SK-N-MC (cell line): Measurements from ENCODE around the gene TMEM214.

Experiments used
- EZH2 ChIP-seq: fragments of 200-600 bp; sonication (generic); IDR thresholded peaks from one replicate; pipeline ENCODE4 v1.6.1; 2017; ENCODE audit warnings: antibody characterized with exemption
- FOXP2 ChIP-seq: optimal IDR thresholded peaks from 2 replicates; pipeline ENCODE3; 2011; ENCODE audit warnings: mild to moderate bottlenecking, moderate library complexity; ENCODE audit not compliant: insufficient read depth; ENCODE audit errors: extremely low read length, control extremely low read depth
- POLR2AphosphoS5 ChIP-seq: IDR thresholded peaks from 2 replicates; pipeline ENCODE4 v1.6.1; 2012; ENCODE audit warnings: mild to moderate bottlenecking, low read depth, low read length, borderline replicate concordance

DNA sequence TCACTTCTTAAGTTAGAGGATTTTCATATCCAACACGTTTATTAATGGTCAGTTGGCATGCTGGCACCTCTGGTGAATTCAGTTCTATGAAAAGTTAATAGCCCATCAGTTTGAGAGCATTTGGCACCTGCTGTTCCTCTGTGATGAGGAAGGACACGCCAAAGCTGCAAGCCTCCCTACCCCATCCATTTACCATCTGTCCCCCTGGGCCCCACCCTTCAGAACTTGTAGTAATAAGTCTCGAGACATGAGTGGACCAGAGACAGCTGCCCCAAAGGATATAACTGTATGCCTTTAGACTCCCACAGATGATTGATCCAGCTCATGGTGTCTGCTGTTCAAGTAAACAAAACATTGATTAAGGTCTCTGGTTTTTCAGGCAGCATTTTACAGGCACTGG, 32.4 kb downstream of the TMEM214 start:
- TF ChIP-seq EZH2 (no peak), POLR2AphosphoS5 (no peak), FOXP2 (no peak)
